HS-5 (cell line): ENCODE data around the gene PARD3.
"Not testable (repeated sequence)": the region's sequence is repeated elsewhere in the genome, so short reads cannot be mapped to it uniquely, and the experiment has no call there.

Experiments used
- DNase-seq: peaks from one replicate; pipeline ENCODE4 v3.0.0-alpha.2; 2012; ENCODE audit warnings: low read depth

The PARD3 gene

DNA sequence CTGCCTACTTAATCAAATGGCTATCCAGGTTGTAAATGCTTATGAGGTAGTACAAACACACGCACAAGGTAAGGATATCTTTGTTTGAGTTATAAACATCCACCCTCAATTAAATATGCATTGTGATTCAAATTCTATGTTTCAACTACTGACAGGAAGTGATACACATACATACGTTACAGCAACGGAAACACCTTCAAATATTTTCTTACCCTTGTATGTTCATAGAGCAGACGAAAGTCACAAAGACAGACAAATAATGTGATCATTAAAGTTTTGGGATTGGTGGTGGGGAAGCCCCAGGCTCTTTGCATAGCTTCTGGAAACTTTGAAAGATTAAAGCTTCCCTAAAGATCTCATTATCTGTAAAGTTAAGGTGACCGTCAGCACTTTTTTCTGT lies 521.0 kb downstream of the PARD3 start:
- no peak for DNase-seq

DNA sequence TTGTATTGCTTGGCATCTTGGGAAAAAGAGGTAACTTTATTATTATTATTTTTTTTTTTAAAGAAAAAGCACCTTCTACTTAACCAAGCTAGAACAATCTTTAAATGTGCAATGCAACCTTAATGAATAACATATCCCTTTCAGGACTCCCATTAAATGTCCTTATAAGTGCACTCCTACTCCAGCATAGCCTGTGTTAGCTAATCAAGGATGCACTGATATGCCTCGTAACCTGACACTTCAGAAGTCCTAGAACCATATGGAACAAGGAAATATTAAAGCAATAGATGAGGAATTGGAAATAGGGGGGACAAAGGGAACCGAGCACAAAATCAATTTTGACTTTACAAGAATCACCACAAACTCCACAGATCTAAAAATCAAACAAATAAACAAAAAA lies 522.4 kb downstream of the PARD3 start:
- no peak for DNase-seq

- no peak for DNase-seq
Observed at GRCh38 chr10:34292194-34292565, 522.9 kb downstream of the PARD3 start.

- no peak for DNase-seq
Observed at GRCh38 chr10:34291466-34292193, 523.5 kb downstream of the PARD3 start.

- DNase-seq: peak; percentile 3
Observed at GRCh38 chr10:34290412-34291081, 524.5 kb downstream of the PARD3 start.

- no peak for DNase-seq
Observed at GRCh38 chr10:34288634-34289033, 526.5 kb downstream of the PARD3 start.

- DNase-seq: no peak
Observed at GRCh38 chr10:34286136-34286739, 528.9 kb downstream of the PARD3 start.

- DNase-seq: no peak
Observed at GRCh38 chr10:34281661-34282582, 533.2 kb downstream of the PARD3 start.

GRCh38 chr10:34280599-34281374 lies 534.3 kb downstream of the PARD3 start:
- peak; percentile 72 for DNase-seq

GRCh38 chr10:34275626-34276130 lies 539.4 kb downstream of the PARD3 start:
- no peak for DNase-seq

DNA sequence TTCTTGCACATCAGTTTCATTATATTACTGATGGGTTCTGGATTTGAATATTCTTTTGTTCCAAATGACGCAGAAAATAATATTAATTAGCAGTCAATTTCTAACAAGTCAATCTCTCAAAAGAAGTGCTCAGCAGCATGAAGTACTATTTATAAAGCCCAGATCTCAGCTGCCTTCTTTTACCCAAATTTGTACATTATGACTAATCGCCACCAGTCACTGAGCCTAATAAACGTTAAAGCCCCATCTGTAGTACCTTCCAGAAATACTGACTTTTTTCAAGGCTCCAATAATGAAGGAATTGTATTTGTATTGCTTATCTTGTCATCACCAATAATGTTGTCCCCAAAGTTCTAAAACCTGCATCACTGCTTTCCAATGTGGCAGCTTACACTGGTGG lies 540.2 kb downstream of the PARD3 start:
- DNase-seq: no peak

DNA sequence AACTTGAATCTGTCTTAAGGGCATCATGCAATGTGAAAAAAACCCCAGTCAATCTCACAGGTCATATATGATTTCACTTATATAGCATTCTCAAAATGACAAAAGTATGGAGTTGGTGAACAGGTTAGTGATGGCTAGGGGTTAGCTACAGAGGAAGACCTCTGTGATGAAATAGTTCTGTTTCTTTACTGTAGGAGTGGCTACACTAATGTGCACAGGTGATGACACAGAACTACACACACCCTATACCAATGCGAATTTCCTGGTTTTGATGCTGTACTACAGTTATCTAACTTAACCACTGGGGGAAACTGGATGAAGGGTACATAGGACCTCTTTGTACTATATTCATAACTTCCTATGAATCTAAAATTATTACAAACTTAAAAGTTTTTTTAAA lies 541.8 kb downstream of the PARD3 start:
- DNase-seq: no peak

DNA sequence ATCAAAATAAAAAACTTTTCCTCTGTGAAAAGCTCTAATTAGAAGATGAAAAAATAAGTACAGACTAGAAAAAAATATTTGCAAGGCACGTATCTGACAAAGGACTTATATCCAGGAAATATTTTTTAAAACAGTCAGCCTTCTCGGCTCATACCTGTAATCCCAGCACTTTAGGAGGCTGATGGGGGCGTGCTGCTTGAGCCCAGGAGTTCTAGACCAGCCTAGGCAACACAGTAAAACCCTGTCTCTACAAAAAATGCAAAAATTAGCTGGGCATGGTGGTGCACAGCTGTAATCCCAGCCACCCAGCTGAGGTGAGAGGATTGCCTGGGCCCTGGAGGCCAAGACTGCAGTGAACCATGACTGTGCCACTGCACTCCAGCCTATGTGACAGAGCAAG lies 542.8 kb downstream of the PARD3 start:
- DNase-seq: no peak

- not testable (repeated sequence) for DNase-seq
Observed at GRCh38 chr10:34268410-34268809, 546.7 kb downstream of the PARD3 start.

- no peak for DNase-seq
Observed at GRCh38 chr10:34262985-34263384, 552.1 kb downstream of the PARD3 start.

DNA sequence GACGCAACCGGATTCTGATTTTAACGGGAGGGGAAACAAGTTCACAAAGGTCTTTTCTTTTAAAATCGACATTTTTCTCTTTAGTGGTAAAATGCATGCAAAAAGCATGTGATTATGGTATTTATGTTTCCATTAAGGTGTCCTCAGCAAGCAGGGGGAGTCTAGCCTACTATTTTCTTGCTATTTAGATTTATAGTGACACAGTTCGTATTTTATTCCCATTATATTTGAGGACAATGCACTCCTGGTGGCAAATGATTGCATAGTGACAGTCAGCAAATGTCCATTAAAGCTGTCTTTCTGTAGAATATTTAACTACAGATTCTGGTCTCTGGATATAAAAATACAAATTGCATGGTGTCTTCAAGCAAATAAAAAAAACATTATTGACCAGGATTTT lies 554.2 kb downstream of the PARD3 start:
- no peak for DNase-seq

DNA sequence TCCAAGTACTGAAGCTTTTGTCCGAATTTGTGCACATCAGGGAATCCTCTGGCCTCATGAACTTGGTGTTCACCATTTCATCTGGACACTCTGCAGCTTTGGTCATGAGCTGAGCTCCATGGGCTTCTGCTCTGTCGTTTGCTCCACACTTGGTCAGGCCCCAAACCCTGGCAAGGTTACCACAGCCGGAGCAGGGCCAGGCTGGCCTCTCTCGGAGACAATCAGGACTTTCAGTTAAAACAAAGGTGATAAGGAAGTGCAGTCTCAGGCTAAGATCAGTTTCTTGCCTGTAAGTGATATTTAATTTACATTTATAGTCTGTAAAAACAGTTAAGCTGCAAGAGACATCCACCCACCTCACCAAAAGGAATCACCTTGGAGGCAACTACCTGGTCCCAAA lies 558.9 kb downstream of the PARD3 start:
- no peak for DNase-seq

DNA sequence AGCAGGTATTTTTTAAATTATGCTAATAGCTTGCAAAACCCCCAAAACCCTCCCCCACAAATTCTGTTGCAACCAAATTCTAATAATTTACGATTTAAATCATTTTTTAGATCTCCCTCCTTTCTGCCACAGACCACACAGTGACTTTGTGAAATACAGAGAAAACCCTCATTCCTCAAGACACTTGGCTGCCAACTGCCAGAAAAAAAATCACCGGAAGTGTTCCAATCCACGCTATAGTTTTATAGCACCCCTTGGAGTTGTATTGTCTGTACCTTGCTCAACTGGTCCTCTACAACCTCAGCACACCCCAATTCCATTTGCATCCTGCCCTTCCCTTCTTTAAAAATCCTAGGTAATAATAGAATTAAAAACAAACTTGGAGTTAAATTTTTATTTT lies 560.1 kb downstream of the PARD3 start:
- DNase-seq: no peak

- peak; percentile 10 for DNase-seq
Observed at GRCh38 chr10:34254596-34254995, 560.5 kb downstream of the PARD3 start.

- DNase-seq: no peak
Observed at GRCh38 chr10:34252111-34252510, 563.0 kb downstream of the PARD3 start.

DNA sequence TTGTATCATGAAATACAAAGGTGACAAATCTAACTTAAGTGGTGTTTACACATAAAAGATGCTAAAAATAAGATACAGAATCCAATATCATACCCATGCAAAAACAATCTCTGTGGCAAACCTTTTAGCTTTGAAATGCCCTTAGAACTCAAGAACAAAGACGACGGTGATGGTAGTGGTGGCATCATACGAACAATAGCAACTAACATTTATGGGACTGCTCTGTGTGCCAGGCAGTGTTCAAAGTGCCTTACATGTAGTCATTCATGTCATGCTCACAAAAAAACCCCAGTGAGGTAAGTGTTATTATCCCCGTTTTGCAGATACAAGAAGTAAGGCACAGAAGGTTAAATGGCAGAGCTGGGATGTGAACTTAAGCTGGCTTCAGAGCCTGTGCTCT lies 563.9 kb downstream of the PARD3 start:
- no peak for DNase-seq
